ENCODE data around the gene SOD2. TPM values are rescaled to one million over a fixed set of nuclear protein-coding genes. Genes with fewer than 3 reads are reported as not detected.
A peak's percentile ranks its signal among the peaks of the same experiment; 100 is the strongest.

Gene SOD2
- total and polyA plus RNA-seq, 9 of the 15 experiments (the other 6 are each of a cell fraction or from before 2014, with no cell fraction given), result 39.8 to 140 (median 95.8) TPM

- TF ChIP-seq USF2 (CRISPR knock-in tag; IDR thresholded peaks at IDR 0.05), result peak; percentile 69
- peak; percentile 99 for TF ChIP-seq POLR2B (IDR thresholded peaks at IDR 0.05; ENCODE audit: low read depth, partially characterized antibody)
- peak; percentile 94 for TF ChIP-seq CHAMP1 (IDR thresholded peaks at IDR 0.05)
- peak; percentile 84; the same call in 1 of the 2 replicates for TF ChIP-seq HIVEP1 (CRISPR knock-in tag; IDR thresholded peaks at IDR 0.05)
- peak; percentile 89; the same call in 1 of the 2 replicates for TF ChIP-seq TARDBP (IDR thresholded peaks at IDR 0.05)
- peak; percentile 86 to 87 for TF ChIP-seq RCOR1 (IDR thresholded peaks at IDR 0.05; ENCODE audit: borderline replicate concordance in 1 of 2, low read depth in 2 of 2, low read length in 2 of 2)
- TF ChIP-seq ARID4B (CRISPR knock-in tag; IDR thresholded peaks at IDR 0.05), result peak; percentile 96
- TF ChIP-seq KDM2B (CRISPR knock-in tag; IDR thresholded peaks at IDR 0.05), result peak; percentile 20; the same call in 1 of the 2 replicates
- TF ChIP-seq HES1 (IDR thresholded peaks at IDR 0.05; ENCODE audit: low read depth), result no peak
- no peak for TF ChIP-seq TEAD2 (tag; IDR thresholded peaks at IDR 0.05)
- peak; percentile 52; the same call in 1 of the 2 replicates for TF ChIP-seq ZNF583 (CRISPR knock-in tag; IDR thresholded peaks at IDR 0.05)
- peak; percentile 88 for TF ChIP-seq ESRRA (IDR thresholded peaks at IDR 0.05; ENCODE audit: borderline replicate concordance, low read depth)
- peak; percentile 99 for TF ChIP-seq PCBP1 (IDR thresholded peaks at IDR 0.05; ENCODE audit: low read depth, low read length, poor library complexity, severe bottlenecking)
- TF ChIP-seq SIRT6 (IDR thresholded peaks at IDR 0.05; ENCODE audit: low read depth, low read length), result no peak
- TF ChIP-seq MAX (CRISPR knock-in tag; IDR thresholded peaks at IDR 0.05), result peak; percentile 99
- peak; percentile 60; the same call in 1 of the 2 replicates for TF ChIP-seq KLF6 (CRISPR knock-in tag; IDR thresholded peaks at IDR 0.05; ENCODE audit: borderline replicate concordance)
These were observed 34.1 kb upstream of the SOD2 start, which contains the start of gene WTAP (continued) for GRCh38 chr6:159726918-159727716.
